ENCODE data around the gene RNF223.

DNA sequence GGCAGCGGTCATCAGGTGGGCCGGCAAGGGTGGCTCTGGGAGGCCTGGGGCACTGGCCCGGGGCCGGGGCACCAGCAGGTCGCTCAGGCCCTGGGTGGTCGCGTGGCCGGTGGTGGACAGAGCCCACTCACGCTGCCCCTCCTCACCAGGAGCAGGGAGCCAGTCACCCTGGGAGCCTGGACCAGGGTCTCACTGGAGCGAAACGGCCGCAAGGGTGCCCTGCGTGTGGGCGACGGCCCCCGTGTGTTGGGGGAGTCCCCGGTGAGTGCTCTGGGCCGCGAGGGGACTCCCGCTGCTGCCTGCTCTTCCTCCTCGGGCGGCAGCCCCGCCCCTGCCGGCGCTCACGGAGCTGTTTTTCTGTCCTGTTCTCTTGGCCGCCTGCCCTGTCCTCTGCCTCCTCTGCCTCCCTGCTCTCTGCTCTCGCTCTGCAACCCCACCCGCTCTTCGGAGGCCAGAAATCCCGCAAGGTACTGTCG is 23.5 kb downstream of the RNF223 start:
- TF ChIP-seq CTCF (IDR thresholded peaks at IDR 0.05), result no peak
- TF ChIP-seq POLR2A (IDR thresholded peaks at IDR 0.05), result no peak

Measured in tibial nerve (tissue), 3 donors.